Trophoblast cell (in vitro differentiated cells and primary cell): ENCODE data around the gene RRP36.

Source experiments
- DNase-seq, 2 donors: peaks; one replicate each; pipeline ENCODE4 v3.0.0-alpha.2; 2016
- H2AFZ ChIP-seq: 2 replicates; pipeline ENCODE4 v1.6.1; 2013; ENCODE audit warnings: low read length, moderate library complexity, mild to moderate bottlenecking; ENCODE audit not compliant: insufficient read depth, poor library complexity
- H2AK5ac ChIP-seq: 2 replicates; pipeline ENCODE4 v1.6.1; 2013; ENCODE audit warnings: mild to moderate bottlenecking, low read length
- H2BK120ac ChIP-seq: 2 replicates; pipeline ENCODE4 v1.6.1; 2013; ENCODE audit warnings: low read length, mild to moderate bottlenecking, moderate library complexity; ENCODE audit not compliant: insufficient read depth, poor library complexity
- H2BK12ac ChIP-seq: 2 replicates; pipeline ENCODE4 v1.6.1; 2013; ENCODE audit warnings: mild to moderate bottlenecking, low read length, moderate library complexity
- H2BK5ac ChIP-seq: 2 replicates; pipeline ENCODE4 v1.6.1; 2013; ENCODE audit warnings: low read length, low read depth, moderate library complexity, mild to moderate bottlenecking; ENCODE audit not compliant: poor library complexity
- H3K14ac ChIP-seq: 2 replicates; pipeline ENCODE4 v1.6.1; 2013; ENCODE audit warnings: mild to moderate bottlenecking, low read length
- H3K18ac ChIP-seq: 2 replicates; pipeline ENCODE4 v1.6.1; 2013; ENCODE audit warnings: mild to moderate bottlenecking, low read length
- H3K23ac ChIP-seq: 2 replicates; pipeline ENCODE4 v1.6.1; 2013; ENCODE audit warnings: low read length
- H3K27ac ChIP-seq: 2 replicates; pipeline ENCODE4 v1.5.1; 2013; ENCODE audit warnings: low read depth, mild to moderate bottlenecking, inconsistent platforms, low read length, moderate library complexity
- H3K27me3 ChIP-seq: 2 replicates; pipeline ENCODE4 v1.6.1; 2013; ENCODE audit warnings: inconsistent platforms, mild to moderate bottlenecking, low read length, moderate library complexity; ENCODE audit not compliant: insufficient read depth
- H3K36me3 ChIP-seq, 2 experiments: 1 replicate in 1 of 2; 2 replicates in 1 of 2; pipeline ENCODE4 v1.6.1; 2013; ENCODE audit warnings: low read length in 2 of 2, mild to moderate bottlenecking in 2 of 2, moderate library complexity in 1 of 2; ENCODE audit not compliant: insufficient read depth in 2 of 2, control insufficient read depth in 1 of 2
- H3K4ac ChIP-seq: 2 replicates; pipeline ENCODE4 v1.6.1; 2013; ENCODE audit warnings: low read depth, mild to moderate bottlenecking, low read length, moderate library complexity
- H3K4me1 ChIP-seq, 2 experiments: 1 replicate in 1 of 2; 2 replicates in 1 of 2; pipeline ENCODE4 v1.6.1; 2013; ENCODE audit warnings: low read length in 2 of 2, mild to moderate bottlenecking in 2 of 2, moderate library complexity in 1 of 2; ENCODE audit not compliant: insufficient read depth in 2 of 2, control insufficient read depth in 1 of 2
- H3K4me2 ChIP-seq: 2 replicates; pipeline ENCODE4 v1.6.1; 2013; ENCODE audit warnings: inconsistent platforms, mild to moderate bottlenecking, low read length, moderate library complexity
- H3K4me3 ChIP-seq: 2 replicates; pipeline ENCODE4 v1.5.1; 2013; ENCODE audit warnings: mild to moderate bottlenecking, low read depth, low read length, inconsistent platforms
- H3K79me1 ChIP-seq: one replicate; pipeline ENCODE4 v1.6.1; 2013; ENCODE audit warnings: low read length
- H3K79me2 ChIP-seq: 2 replicates; pipeline ENCODE4 v1.6.1; 2013; ENCODE audit warnings: low read length, mild to moderate bottlenecking; ENCODE audit not compliant: control insufficient read depth, insufficient read depth, poor library complexity
- H3K9ac ChIP-seq: 2 replicates; pipeline ENCODE4 v1.6.1; 2013; ENCODE audit warnings: mild to moderate bottlenecking, low read length
- H3K9me3 ChIP-seq: 2 replicates; pipeline ENCODE4 v1.6.1; 2013; ENCODE audit warnings: low read depth, mild to moderate bottlenecking, control low read depth, inconsistent platforms, low read length; ENCODE audit not compliant: insufficient read depth
- H4K12ac ChIP-seq: 2 replicates; pipeline ENCODE4 v1.6.1; 2013; ENCODE audit warnings: low read depth, mild to moderate bottlenecking, low read length, moderate library complexity
- H4K8ac ChIP-seq: 2 replicates; pipeline ENCODE4 v1.6.1; 2013; ENCODE audit warnings: low read depth, mild to moderate bottlenecking, low read length, moderate library complexity
- H4K91ac ChIP-seq: one replicate; pipeline ENCODE4 v1.6.1; 2013; ENCODE audit warnings: low read depth, mild to moderate bottlenecking, low read length, moderate library complexity
- WGBS: extraction: QIAGEN DNeasy Blood & Tissue Kit; methylation state at CpG from one replicate; pipeline ENCODE4 v1.1.7; 2013; ENCODE audit warnings: missing lambda C conversion rate; ENCODE audit not compliant: insufficient read length, insufficient coverage; ENCODE audit errors: extremely low coverage; 5-methylcytosine and 5-hydroxymethylcytosine counted together

RRP36 gene

DNA sequence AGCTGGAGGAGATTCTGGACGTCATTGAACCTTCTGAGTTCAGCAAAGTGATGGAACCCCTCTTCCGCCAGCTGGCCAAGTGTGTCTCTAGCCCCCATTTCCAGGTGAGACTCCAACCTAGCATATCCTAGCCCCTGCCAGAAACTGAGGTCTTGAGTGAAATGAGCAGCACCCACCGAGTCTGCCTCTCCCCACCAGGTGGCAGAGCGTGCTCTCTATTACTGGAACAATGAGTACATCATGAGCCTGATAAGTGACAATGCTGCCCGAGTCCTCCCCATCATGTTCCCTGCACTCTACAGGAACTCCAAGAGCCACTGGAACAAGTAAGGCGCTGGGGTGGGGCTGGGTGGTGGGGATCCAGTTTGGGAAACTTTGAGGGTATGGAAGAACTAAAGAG, 12.3 kb upstream of the RRP36 start:
- WGBS: no CpG with 5 or more reads among the region's 6 CpGs
- peaks cover 4% of the 10 kb centered on the region for H3K79me2 ChIP-seq
- no peak overlapping the region for H2BK5ac ChIP-seq
- H2AFZ ChIP-seq: no peak overlapping the region
- H3K9me3 ChIP-seq: no peaks in the 10 kb centered on the region
- H3K14ac ChIP-seq: no peak overlapping the region
- no peak overlapping the region for H4K8ac ChIP-seq
- no peak overlapping the region for H3K18ac ChIP-seq
- no peak overlapping the region for H3K9ac ChIP-seq
- no peak overlapping the region for H2BK12ac ChIP-seq
- H3K4me3 ChIP-seq: no peak overlapping the region
- H3K36me3 ChIP-seq: peaks cover 59 to 62% of the 10 kb centered on the region in 2 experiments
- H3K4me2 ChIP-seq: no peak overlapping the region
- H3K27ac ChIP-seq: no peak overlapping the region
- H3K27me3 ChIP-seq: no peaks in the 10 kb centered on the region
- H2AK5ac ChIP-seq: no peak overlapping the region
- H3K79me1 ChIP-seq: peaks cover under 1% of the 10 kb centered on the region
- no peak overlapping the region for H3K4ac ChIP-seq
- peak; percentile 46 to 53 for DNase-seq
- no peak overlapping the region for H2BK120ac ChIP-seq
- H4K12ac ChIP-seq: no peak overlapping the region
- H4K91ac ChIP-seq: no peak overlapping the region
- peaks cover 6 to 8% of the 10 kb centered on the region in 2 experiments for H3K4me1 ChIP-seq
- H3K23ac ChIP-seq: no peak overlapping the region

DNA sequence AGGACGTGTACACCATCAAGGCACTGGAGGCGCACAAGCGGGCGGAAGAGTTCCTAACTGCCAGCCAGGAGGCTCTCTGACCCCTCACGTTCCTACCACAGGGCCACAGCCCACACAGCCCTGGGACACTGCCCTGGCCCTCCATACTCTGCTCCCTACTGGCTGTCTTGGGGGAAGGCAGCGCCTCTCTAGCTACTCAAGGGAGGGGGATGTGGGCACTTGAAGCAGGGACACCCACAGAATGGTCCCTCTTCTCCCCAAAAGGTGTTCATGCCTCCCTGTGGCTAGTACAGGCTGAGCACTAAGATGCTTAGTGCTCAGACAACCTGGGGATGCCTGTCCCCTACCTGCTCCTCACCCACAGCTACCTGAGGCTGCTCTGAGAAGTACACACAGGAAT, 10.2 kb upstream of the RRP36 start:
- H3K27ac ChIP-seq: no peak overlapping the region
- no peak overlapping the region for H3K9ac ChIP-seq
- H3K79me2 ChIP-seq: peaks cover 6% of the 10 kb centered on the region
- H3K18ac ChIP-seq: no peak overlapping the region
- no peaks in the 10 kb centered on the region for H3K27me3 ChIP-seq
- H2BK12ac ChIP-seq: no peak overlapping the region
- H2AK5ac ChIP-seq: no peak overlapping the region
- no peak overlapping the region for H3K14ac ChIP-seq
- no peak overlapping the region for H4K8ac ChIP-seq
- no peak overlapping the region for H3K4me3 ChIP-seq
- H3K4me1 ChIP-seq: peaks cover 6 to 11% of the 10 kb centered on the region in 2 experiments
- H3K79me1 ChIP-seq: peaks cover 5% of the 10 kb centered on the region
- H2AFZ ChIP-seq: no peak overlapping the region
- no CpG with 5 or more reads among the region's 6 CpGs for WGBS
- no peak overlapping the region for H2BK120ac ChIP-seq
- H4K12ac ChIP-seq: no peak overlapping the region
- no peak overlapping the region for H3K4me2 ChIP-seq
- no peak overlapping the region for H3K4ac ChIP-seq
- H2BK5ac ChIP-seq: no peak overlapping the region
- H3K23ac ChIP-seq: no peak overlapping the region
- DNase-seq: no peak
- H4K91ac ChIP-seq: no peak overlapping the region
- H3K36me3 ChIP-seq: peaks cover 57 to 59% of the 10 kb centered on the region in 2 experiments
- H3K9me3 ChIP-seq: no peaks in the 10 kb centered on the region

DNA sequence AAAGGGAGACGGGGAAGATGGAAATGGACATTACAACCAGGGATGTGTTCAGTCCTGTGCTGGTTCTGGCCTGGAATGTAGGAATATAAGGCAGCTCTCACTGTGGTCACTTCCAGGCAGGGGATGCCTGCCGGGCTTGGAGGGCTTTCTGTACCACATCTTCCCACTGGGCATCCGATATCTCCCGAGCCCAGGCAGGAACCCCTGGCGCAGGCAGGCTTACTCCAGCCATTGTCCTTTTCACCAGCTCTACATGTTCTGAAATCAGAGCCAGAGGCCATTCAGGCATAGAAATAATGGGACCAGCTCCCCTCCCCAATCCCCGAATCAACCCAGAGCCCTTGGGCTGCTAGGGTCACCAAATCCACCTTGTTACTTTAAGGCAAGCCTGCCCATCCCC, 9.1 kb upstream of the RRP36 start:
- Histone ChIP-seq H3K36me3 (peaks cover 53 to 54% of the 10 kb centered on the region in 2 experiments), H2AK5ac (no peak overlapping the region), H3K18ac (no peak overlapping the region), H2BK5ac (no peak overlapping the region), H3K14ac (no peak overlapping the region), H2BK120ac (no peak overlapping the region), H3K4ac (peak overlapping the region; percentile 39), H3K79me1 (peaks cover 5% of the 10 kb centered on the region), H2BK12ac (no peak overlapping the region), H4K12ac (no peak overlapping the region), H3K27me3 (no peaks in the 10 kb centered on the region), H3K27ac (no peak overlapping the region), H3K4me1 (peaks cover 6 to 11% of the 10 kb centered on the region in 2 experiments), H3K23ac (no peak overlapping the region), H3K9ac (no peak overlapping the region), H3K79me2 (peaks cover 6% of the 10 kb centered on the region), H3K4me2 (no peak overlapping the region), H4K8ac (no peak overlapping the region), H2AFZ (no peak overlapping the region), H3K9me3 (no peaks in the 10 kb centered on the region), H3K4me3 (no peak overlapping the region), H4K91ac (no peak overlapping the region)
- DNase-seq: no peak
- no CpG with 5 or more reads among the region's 6 CpGs for whole genome bisulfite sequencing

- WGBS: no CpG with 5 or more reads among the region's 25 CpGs
- H3K4me1 ChIP-seq: peaks cover 6 to 11% of the 10 kb centered on the region in 2 experiments
These were observed 8.2 kb upstream of the RRP36 start for GRCh38 chr6:43013097-43013842.

More at GRCh38 chr6:43013097-43013842, 8.2 kb upstream of the RRP36 start:
- DNase-seq: peak in 1 of 2 donors; percentile 16
- Histone ChIP-seq H3K18ac (no peak overlapping the region), H2AFZ (peak overlapping the region; percentile 8), H3K79me2 (peaks cover 6% of the 10 kb centered on the region), H2BK12ac (no peak overlapping the region), H3K4me2 (peak overlapping the region; percentile 60), H3K23ac (no peak overlapping the region), H3K4ac (peak overlapping the region; percentile 48), H3K79me1 (peaks cover 5% of the 10 kb centered on the region), H3K4me3 (peak overlapping the region; percentile 78), H3K27me3 (no peaks in the 10 kb centered on the region), H4K91ac (no peak overlapping the region), H3K9me3 (no peaks in the 10 kb centered on the region), H3K27ac (no peak overlapping the region), H2AK5ac (no peak overlapping the region), H2BK120ac (no peak overlapping the region), H4K12ac (no peak overlapping the region), H3K36me3 (peaks cover 53 to 54% of the 10 kb centered on the region in 2 experiments), H2BK5ac (no peak overlapping the region), H4K8ac (peak overlapping the region; percentile 40), H3K9ac (peak overlapping the region; percentile 75), H3K14ac (peak overlapping the region; percentile 50)
